Measurements from ENCODE around the gene MBP.

The MBP gene

DNA sequence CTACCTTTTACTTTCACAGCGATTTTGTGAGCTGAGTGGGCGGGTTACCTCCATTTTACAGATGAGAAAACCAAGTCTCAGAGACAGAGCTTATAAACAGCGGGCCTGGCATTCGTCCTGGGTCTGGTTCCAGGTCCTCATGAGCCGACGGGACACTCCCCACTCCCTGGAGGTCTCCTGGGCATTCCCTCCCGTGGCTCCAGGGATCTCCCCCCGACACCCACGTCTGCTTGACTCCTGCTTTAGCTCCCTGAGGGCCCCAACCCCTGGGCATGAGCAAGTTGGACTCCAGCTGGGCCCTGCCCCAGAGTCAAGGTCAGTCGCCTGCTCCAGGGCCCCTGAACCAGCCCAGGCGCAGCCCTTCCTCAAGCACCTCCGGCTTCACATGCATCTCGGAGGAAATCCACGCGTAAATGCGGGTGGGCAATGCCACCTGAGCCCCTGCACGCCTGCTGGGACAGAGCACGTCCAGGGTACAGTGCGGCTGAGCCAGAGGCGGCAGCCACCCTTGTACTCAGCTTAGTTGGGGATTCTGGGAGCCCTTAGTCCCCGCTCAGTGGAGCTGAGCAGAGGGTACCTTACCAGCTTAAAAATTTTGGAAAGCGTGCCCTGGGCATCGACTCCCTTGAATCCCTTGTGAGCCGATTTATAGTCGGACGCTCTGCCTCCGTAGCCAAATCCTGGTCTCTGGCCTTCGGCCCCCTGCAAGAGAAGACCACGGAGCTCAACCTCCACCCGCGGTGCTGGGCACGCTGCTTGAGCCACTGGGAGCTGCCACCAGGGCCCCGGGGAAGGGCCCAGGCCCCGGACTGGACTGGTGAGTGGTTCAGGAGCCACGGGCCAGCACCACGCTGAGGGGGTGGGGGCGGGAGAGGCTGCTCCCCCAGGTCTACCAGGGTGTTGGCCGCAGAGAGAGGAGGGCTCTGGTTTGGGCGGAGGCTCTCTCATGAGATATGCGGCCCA is 148.1 kb downstream of the MBP start:
- Histone ChIP-seq H3K9me3 (no peaks in the 10 kb centered on the region), H3K4me3 (no peak overlapping the region), H3K27me3 (no peaks in the 10 kb centered on the region), H3K4me1 (peaks cover 0 to 7% (median 0%) of the 10 kb centered on the region in 4 donors), H3K27ac (no peak overlapping the region), H3K36me3 (peaks cover 0 to 2% (median 0%) of the 10 kb centered on the region in 3 donors)
- intact Hi-C loops (cut with DNase I; ENCODE audit: low total_unique reads) = loop anchor here (10.0 kb wide), 1 partner anchor 180 kb away; no protein-coding TSS in a partner anchor
- DNase-seq = no peak
- TF ChIP-seq, protein P1, sequence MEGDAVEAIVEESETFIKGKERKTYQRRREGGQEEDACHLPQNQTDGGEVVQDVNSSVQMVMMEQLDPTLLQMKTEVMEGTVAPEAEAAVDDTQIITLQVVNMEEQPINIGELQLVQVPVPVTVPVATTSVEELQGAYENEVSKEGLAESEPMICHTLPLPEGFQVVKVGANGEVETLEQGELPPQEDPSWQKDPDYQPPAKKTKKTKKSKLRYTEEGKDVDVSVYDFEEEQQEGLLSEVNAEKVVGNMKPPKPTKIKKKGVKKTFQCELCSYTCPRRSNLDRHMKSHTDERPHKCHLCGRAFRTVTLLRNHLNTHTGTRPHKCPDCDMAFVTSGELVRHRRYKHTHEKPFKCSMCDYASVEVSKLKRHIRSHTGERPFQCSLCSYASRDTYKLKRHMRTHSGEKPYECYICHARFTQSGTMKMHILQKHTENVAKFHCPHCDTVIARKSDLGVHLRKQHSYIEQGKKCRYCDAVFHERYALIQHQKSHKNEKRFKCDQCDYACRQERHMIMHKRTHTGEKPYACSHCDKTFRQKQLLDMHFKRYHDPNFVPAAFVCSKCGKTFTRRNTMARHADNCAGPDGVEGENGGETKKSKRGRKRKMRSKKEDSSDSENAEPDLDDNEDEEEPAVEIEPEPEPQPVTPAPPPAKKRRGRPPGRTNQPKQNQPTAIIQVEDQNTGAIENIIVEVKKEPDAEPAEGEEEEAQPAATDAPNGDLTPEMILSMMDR (IDR thresholded peaks at IDR 0.05) = no peak

DNA sequence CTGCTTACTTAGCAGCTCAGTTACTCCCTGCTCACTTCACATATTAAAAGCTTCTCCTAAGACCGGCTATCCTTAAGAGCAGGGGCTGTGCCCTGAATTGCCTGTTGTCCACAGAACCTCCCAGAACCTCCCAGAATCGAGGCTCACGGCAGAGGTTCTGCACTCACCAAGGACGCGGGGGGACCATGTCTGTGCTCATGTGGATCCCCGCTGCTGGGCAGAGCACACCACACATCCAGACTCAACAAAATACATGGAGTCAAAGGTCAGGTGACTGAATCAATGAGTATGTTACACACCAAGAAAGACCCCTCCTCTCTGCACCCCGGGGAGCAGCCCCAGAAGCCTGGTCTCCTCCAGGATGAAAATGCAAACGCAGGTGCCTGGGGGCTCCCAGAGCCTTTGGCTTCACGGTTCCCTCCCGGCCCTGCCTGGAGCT is 149.0 kb downstream of the MBP start:
- DNase-seq = no peak
- H3K27ac ChIP-seq = no peak overlapping the region
- intact Hi-C loops (cut with DNase I; ENCODE audit: low total_unique reads) = loop anchor here (10.0 kb wide), 1 partner anchor 179 kb away; no protein-coding TSS in a partner anchor
- no peaks in the 10 kb centered on the region for H3K27me3 ChIP-seq
- TF ChIP-seq, protein P1 (IDR thresholded peaks at IDR 0.05) = no peak
- H3K4me1 ChIP-seq = peaks cover 0 to 7% (median 0%) of the 10 kb centered on the region in 4 donors
- H3K36me3 ChIP-seq = peaks cover 0 to 7% (median 0%) of the 10 kb centered on the region in 3 donors
- H3K4me3 ChIP-seq = no peak overlapping the region
- H3K9me3 ChIP-seq = no peaks in the 10 kb centered on the region

DNA sequence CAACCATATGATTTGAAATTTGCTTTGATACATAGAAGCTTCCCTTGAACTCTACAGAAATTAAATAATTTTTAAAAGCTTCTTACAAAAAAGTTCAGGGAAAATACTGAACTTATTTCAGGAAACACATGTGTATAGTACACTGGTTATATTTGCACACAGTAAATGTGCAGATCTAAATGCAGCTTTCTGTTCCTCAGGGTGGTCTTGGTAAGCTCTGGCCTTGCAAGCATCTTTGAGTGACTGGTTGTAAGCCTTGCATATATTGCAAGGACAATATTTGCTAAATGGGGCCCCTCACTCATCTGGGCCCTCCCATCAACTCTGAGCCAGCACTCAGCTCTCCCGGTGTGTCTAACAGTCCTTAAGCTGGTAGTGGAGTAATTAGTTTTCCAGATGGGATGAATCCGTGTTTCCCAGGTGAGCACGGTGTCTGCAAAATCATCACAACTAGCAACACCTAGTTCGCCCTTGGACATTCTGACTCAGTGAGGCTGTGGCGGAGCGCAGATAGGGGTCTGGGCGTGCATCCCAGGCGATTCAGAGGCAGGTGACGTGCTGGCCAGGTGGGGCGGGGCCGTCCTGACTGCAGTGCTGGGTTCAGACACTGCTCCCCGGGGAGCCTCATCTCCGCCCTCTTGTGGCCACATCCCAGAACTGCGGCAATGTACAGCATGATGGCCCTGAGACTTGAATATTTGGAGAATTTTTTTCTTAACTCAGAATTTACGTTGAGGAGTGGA is 149.6 kb downstream of the MBP start:
- Histone ChIP-seq H3K27ac (no peak overlapping the region), H3K9me3 (no peaks in the 10 kb centered on the region), H3K36me3 (peaks cover 0 to 7% (median 0%) of the 10 kb centered on the region in 3 donors), H3K4me3 (no peak overlapping the region), H3K27me3 (no peaks in the 10 kb centered on the region), H3K4me1 (peaks cover 0 to 7% (median 0%) of the 10 kb centered on the region in 4 donors)
- intact Hi-C loops (cut with DNase I; ENCODE audit: low total_unique reads) = loop anchor here (10.0 kb wide), 1 partner anchor 178 kb away; no protein-coding TSS in a partner anchor
- TF ChIP-seq, protein P1 (IDR thresholded peaks at IDR 0.05) = peak; percentile 73 to 92
- peak; percentile 63 to 81 for DNase-seq

DNA sequence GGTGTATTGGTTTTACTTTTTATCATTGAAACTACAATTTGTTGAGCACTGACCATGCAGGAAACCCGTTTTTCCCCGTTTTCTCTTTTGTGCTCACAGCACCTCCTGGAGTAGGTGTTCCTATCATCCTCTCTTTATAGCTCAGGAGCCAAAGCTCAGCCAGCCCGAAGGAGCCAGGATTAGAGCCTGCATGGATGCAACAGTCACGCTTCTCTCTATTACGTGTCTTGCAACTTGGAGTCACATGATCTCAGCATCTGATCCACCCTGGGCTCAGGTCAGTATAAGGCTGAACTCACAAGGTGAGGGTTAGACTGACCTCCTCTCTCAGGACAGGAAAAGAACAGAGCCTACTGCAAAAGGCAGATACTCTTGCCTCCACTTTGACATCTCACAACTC is 150.5 kb downstream of the MBP start:
- peaks cover 0 to 7% (median 0%) of the 10 kb centered on the region in 3 donors for H3K36me3 ChIP-seq
- intact Hi-C loops (cut with DNase I; ENCODE audit: low total_unique reads) = loop anchor here (10.0 kb wide), 1 partner anchor 177 kb away; no protein-coding TSS in a partner anchor
- no peak overlapping the region for H3K27ac ChIP-seq
- H3K27me3 ChIP-seq = no peaks in the 10 kb centered on the region
- no peaks in the 10 kb centered on the region for H3K9me3 ChIP-seq
- H3K4me3 ChIP-seq = no peak overlapping the region
- DNase-seq = no peak
- peaks cover 0 to 7% (median 0%) of the 10 kb centered on the region in 4 donors for H3K4me1 ChIP-seq
- TF ChIP-seq, protein P1 (IDR thresholded peaks at IDR 0.05) = no peak

DNA sequence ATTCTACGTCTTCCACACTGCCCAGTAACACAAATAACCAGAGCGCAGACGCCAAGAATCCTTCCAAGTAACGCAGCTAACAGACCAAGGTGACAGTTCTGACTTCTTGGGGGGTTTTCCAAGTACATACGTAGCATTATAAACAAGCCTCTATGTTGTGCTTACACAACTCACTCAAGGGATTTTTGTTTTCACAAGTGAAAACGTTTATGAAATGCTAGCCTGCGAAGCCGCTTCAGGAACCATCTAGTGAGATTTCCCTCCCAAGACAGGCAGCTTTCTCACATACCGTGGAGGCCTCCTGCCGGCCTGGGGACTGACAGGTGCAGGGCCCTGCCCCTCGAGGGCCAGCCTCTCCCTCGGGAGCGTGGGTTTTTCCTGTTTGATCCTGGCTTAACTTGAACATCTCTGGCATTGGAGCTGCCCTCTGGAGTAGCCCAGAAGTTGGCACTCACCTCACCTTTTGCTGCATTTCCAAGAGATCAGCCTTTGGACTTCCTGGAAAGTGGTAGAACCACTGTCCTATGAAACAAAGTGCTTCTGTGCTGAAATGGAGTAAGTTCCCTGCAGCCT is 151.1 kb downstream of the MBP start:
- no peaks in the 10 kb centered on the region for H3K9me3 ChIP-seq
- H3K4me3 ChIP-seq = no peak overlapping the region
- no peak overlapping the region for H3K27ac ChIP-seq
- H3K27me3 ChIP-seq = no peaks in the 10 kb centered on the region
- TF ChIP-seq, protein P1 (IDR thresholded peaks at IDR 0.05) = no peak
- no peak for DNase-seq
- intact Hi-C loops (cut with DNase I; ENCODE audit: low total_unique reads) = loop anchor here (10.0 kb wide), 1 partner anchor 177 kb away; no protein-coding TSS in a partner anchor
- peaks cover 0 to 7% (median 0%) of the 10 kb centered on the region in 4 donors for H3K4me1 ChIP-seq
- peaks cover 0 to 7% (median 0%) of the 10 kb centered on the region in 3 donors for H3K36me3 ChIP-seq
